ENCODE measurements around the gene SYNRG. TPM values are rescaled to one million over a fixed set of nuclear protein-coding genes. Genes with fewer than 3 reads are reported as not detected.

Gene SYNRG
- total and polyA plus RNA-seq, 2 donors = 11.5 to 36.6 TPM

DNA sequence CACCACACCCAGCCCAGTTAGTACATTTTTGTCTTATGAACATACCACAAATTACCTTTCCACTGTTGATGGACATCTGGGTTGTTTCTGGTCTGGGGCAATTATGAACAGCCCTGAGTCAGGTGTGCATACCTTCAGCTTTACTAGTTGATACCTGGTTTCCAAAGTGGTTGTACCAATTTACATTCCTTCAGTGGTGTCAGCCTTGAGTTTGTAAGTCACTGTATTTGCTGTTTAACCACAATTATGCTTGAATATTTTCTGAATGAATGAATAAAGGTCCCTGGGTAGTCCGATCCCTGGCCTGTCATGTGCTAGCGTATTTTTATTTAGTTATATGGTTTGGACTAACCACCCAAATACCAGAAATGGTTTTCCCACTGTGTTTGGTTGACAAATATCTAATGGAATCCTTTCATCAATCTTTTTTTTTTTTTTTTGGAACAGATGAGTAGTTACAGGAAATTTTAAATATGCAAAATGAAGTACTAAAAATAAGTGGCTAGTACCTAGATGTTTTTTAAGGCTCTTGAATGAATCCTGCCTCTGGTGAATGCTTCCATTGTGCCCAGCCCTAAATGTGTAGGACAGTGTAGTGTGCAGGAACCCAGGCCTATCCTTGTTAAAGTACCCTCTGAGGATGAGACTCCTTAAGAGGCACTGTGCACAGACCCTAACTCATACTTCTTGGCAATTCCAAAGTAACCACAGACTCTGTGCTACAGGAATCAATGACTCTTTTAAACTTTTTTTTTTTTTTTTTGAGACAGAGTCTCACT, 115.8 kb downstream of the SYNRG start:
- no peak overlapping the region for H3K27ac ChIP-seq (ENCODE audit: low read depth)
- no peak for DNase-seq (ENCODE audit: extremely low spot score)
- 66% methylated on average over 2 of the region's 2 CpGs for WGBS
- no peak overlapping the region for H3K4me3 ChIP-seq (ENCODE audit: low read depth, low read length)
- H3K36me3 ChIP-seq (ENCODE audit: insufficient read depth) = no peaks in the 10 kb centered on the region
- H3K4me1 ChIP-seq (ENCODE audit: insufficient read depth) = no peaks in the 10 kb centered on the region

DNA sequence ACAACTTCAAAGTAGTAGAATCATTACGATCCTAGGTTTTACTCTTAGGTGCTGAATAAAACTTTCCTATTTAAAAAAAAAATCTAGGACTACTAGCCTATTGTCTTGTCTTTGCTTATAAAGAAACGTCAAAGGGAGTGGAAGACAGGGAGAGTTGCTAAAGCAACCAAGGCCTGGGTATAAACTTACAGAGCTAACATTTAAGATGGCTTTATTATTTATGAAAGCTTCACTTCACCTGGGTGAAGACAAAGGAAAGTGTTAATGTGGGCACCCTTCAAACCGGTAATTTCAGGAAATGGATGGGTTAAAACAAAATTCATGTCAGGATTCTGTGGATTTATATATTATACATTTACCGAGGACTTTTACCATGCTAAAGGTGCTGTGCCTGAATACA, 117.1 kb downstream of the SYNRG start:
- 37% methylated on average over 4 of the region's 4 CpGs for WGBS
- no peak overlapping the region for H3K27ac ChIP-seq (ENCODE audit: low read depth)
- DNase-seq (ENCODE audit: extremely low spot score) = no peak
- H3K4me1 ChIP-seq (ENCODE audit: insufficient read depth) = no peaks in the 10 kb centered on the region
- no peaks in the 10 kb centered on the region for H3K36me3 ChIP-seq (ENCODE audit: insufficient read depth)
- H3K4me3 ChIP-seq (ENCODE audit: low read depth, low read length) = no peak overlapping the region

DNA sequence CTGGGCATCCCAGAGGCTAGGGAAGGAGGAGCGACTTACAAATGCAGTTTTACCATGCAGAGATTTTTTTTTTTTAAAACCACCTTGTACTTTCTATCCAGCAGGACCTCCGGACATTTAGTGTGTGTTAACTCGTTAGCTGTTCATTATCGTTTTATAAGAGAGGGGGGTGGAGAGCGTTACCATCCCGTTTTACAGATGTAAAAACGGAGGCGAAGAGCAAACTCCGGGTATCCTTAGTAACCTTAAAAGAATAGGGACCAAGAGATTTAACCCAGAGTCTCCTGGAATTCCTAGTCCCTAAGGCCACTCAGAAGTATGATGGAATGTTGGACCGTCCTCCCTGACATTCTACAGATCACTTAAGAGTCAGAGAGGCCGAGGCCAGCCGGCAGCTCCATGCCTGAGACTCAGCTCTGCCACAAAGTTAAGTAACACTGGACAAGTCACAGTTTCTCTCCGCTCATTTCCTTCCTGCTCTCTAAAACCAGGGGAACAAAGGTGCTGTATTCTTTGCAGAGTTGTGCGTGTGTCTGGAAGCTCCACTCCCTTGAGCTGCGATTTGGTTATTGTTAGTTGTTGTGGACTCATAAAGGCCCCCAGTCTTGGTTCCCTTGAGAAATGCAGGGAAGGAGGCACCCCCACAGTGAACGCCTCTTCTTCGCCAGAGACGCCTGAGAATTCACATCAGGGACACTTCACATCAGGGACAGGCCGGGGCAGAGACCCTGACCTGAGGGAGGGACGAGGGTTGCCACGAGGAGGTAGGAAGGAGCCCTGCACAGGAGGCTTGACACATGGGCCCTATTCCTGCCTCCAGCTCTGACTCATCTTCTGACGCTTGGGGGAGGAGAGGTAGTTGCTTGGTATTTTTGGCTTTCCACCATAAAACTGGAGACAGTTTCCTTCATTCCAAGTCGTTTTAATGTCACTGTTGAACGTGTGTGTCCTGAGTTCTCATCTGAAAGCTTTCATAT, 118.3 kb downstream of the SYNRG start:
- peak overlapping the region; percentile 61 for H3K4me3 ChIP-seq (ENCODE audit: low read depth, low read length)

DNA sequence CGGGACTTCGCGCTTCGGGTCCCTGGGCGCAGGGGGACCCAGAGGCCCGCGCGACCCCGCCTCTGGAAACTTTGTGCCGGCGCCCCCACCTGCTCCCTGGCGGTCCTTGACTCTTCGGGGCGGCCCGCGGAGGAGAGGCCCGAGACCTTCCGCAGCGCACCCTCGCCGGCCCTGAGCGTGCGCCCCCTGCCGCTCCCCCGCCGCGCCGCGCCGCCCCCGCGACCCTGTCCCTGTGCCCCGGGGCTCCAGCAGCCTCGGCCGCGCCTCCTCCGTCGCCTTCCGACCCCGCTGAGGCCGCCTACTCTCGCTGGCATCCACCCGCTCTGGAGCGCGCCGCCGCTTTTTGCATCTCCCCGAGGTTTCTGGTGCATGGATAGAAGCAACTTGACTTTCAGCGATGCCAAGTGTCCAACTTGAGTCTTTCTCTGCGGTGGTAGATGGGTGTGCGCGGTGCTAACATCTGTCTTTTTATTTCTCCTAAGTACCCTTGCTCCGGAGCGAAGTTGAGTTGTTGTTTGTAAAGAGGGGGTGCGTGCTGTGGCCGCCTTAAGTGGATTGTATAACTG, 119.1 kb downstream of the SYNRG start:
- peak overlapping the region; percentile 61 for H3K4me3 ChIP-seq (ENCODE audit: low read depth, low read length)
- no peak for DNase-seq (ENCODE audit: extremely low spot score)
- peak overlapping the region; percentile 54 for H3K27ac ChIP-seq (ENCODE audit: low read depth)
- no peaks in the 10 kb centered on the region for H3K36me3 ChIP-seq (ENCODE audit: insufficient read depth)
- H3K4me1 ChIP-seq (ENCODE audit: insufficient read depth) = no peaks in the 10 kb centered on the region
- under 1% methylated on average over 56 of the region's 56 CpGs for WGBS

More for the DNA sequence above, 118.3 kb downstream of the SYNRG start:
- no peaks in the 10 kb centered on the region for H3K4me1 ChIP-seq (ENCODE audit: insufficient read depth)
- H3K36me3 ChIP-seq (ENCODE audit: insufficient read depth) = no peaks in the 10 kb centered on the region
- peak overlapping the region; percentile 53 for H3K27ac ChIP-seq (ENCODE audit: low read depth)
- WGBS = 10% methylated on average over 24 of the region's 24 CpGs
- DNase-seq (ENCODE audit: extremely low spot score) = no peak

DNA sequence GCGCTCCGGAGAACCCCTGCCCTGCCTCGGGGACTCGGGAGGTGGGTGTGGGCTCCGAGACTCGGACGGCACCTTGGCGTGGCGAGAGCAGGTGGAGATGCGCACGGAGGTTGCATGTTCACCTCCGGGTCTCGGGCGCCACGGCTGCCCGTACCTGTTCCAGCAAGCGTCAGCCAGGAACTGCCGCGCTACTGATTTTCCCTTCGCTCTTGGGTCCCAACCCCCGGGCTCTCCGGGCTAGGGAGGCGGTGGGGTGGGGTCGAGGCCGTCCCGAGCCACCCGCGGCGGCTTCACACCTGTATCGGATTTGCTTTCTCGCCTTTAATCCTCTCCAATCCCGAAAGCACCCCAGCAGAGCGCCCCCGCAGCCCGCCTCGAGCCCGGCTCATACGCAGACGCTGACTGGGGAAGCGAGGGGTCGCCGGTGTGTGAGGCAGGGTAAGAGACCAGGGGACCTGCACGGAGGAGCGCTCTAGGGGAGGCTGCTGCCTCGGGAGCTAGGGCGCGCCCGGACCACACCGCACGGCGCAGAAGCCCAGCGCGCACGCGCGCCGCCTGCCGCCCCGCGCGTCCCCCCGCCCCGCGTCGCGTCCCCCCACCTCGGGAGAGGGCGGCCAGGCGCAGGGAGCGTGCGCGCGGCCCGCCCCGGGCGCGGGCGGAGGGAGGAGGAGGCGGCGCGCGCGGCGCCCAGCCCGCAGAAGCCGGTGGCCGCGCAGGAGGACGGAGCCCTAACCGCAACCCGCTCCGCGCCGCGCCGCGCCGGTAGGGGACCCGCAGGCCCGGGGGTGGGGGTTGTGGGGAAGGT, 119.8 kb downstream of the SYNRG start, which contains the start of gene DUSP14:
Gene DUSP14, plus strand, starts transcription at position 695 of the 805 bp plus-strand sequence. CDS start 22,382 bp downstream, outside the sequence.
- Histone ChIP-seq H3K4me1 (ENCODE audit: insufficient read depth) (no peaks in the 10 kb centered on the region), H3K27ac (ENCODE audit: low read depth) (peak within 1 kb of the TSS; percentile 64), H3K4me3 (ENCODE audit: low read depth, low read length) (peak within 1 kb of the TSS; percentile 61), H3K36me3 (ENCODE audit: insufficient read depth) (no peaks in the 10 kb centered on the region)
- under 1% methylated on average over 99 of the region's 100 CpGs for WGBS
- DNase-seq (ENCODE audit: extremely low spot score) = no peak

DNA sequence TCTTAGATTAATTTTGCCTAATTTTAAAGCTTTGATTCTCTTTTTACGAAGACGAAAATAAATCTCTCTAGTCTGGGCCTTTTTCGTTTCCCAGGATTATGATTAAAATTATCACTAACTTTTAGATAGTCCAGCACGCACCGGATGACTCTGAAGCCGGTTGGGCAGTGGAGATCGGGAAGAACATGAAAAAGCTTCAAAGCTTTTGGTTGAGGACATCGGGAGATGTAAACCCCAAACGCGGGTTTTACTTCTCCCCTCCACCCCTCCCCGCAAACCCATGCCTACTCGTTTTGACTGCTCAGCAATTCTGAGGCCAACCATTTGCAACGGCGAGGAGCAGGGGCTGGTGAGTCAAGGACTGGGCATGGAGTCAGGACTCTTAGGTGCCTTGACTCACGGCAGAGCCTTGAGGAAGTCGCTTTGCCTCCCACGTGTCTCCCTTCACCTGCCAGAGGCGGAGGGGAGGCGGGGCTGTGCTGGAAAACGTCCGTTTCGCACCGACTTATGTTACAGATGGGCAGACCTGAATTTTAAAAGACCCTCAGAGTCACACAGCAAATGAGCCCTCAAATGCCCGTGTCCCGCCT, 120.5 kb downstream of the SYNRG start:
- 1% methylated on average over 25 of the region's 25 CpGs for whole genome bisulfite sequencing
- no peaks in the 10 kb centered on the region for H3K4me1 ChIP-seq (ENCODE audit: insufficient read depth)
- no peak for DNase-seq (ENCODE audit: extremely low spot score)

DNA sequence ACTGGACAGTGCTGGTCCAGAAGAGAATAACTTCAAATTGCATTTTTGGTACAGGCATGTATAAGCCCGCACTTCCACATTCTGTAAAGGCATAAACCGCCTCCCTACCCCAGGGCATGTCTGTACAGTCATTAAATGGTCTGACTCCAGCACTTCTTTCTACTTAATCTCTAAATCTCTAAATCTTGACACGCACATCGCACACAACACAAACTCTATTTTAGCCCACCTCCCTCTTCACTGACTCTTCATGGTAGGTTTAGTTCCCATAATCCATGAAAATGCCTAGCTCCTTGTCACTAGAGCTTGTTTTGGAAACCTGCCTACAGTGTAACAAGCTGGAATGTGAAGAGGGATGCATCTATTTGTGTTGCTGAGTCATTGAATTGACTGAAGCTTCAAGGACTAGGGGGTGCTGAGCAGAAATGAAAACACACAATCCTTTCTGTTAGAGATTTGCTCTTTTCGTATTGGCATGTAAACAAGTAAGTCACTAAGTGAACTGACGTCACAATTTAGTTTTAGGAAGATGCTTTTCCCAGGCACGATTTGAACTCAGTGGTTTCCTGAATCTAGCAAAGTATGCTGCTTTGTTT, 121.1 kb downstream of the SYNRG start:
- Histone ChIP-seq H3K36me3 (ENCODE audit: insufficient read depth) (no peaks in the 10 kb centered on the region), H3K4me3 (ENCODE audit: low read depth, low read length) (no peak overlapping the region), H3K4me1 (ENCODE audit: insufficient read depth) (no peaks in the 10 kb centered on the region), H3K27ac (ENCODE audit: low read depth) (no peak overlapping the region)
- WGBS = 21% methylated on average over 7 of the region's 7 CpGs
- no peak for DNase-seq (ENCODE audit: extremely low spot score)

More for the DNA sequence above, 120.5 kb downstream of the SYNRG start:
- peak overlapping the region; percentile 64 for H3K27ac ChIP-seq (ENCODE audit: low read depth)
- H3K36me3 ChIP-seq (ENCODE audit: insufficient read depth) = no peaks in the 10 kb centered on the region
- H3K4me3 ChIP-seq (ENCODE audit: low read depth, low read length) = peak overlapping the region; percentile 61

DNA sequence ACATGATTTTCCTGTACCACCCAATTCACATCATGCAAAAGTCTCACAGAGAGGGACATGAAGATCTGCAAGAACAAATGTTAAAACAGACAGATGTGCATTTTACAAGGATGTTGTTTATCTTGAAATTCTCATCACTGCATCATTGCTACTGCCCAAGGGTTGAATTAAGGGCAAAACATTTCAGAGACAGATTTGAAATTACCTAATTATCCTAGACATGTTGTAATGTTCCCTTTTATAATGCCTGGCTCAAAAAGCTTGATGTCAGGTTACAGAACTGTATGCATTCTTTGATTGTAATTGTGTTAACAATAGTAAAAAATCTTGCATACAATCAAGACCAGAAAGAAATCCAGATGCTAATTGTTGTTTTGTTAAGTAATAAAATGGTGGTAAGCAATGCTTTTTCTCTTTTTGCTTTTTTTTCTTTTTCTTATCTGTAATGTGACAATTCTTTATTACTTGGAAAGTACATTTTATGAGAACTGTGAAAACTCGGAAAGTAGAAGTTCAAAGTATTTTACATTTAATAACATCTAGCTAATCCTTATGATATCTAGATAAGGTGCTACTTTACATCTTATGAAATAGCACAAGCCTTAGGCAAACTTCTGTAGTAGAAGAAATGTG, 123.2 kb downstream of the SYNRG start:
- Histone ChIP-seq H3K4me3 (ENCODE audit: low read depth, low read length) (no peak overlapping the region), H3K4me1 (ENCODE audit: insufficient read depth) (no peaks in the 10 kb centered on the region), H3K36me3 (ENCODE audit: insufficient read depth) (no peaks in the 10 kb centered on the region), H3K27ac (ENCODE audit: low read depth) (no peak overlapping the region)
- 64% methylated on average over 1 of the region's 1 CpG for WGBS
- DNase-seq (ENCODE audit: extremely low spot score) = no peak

DNA sequence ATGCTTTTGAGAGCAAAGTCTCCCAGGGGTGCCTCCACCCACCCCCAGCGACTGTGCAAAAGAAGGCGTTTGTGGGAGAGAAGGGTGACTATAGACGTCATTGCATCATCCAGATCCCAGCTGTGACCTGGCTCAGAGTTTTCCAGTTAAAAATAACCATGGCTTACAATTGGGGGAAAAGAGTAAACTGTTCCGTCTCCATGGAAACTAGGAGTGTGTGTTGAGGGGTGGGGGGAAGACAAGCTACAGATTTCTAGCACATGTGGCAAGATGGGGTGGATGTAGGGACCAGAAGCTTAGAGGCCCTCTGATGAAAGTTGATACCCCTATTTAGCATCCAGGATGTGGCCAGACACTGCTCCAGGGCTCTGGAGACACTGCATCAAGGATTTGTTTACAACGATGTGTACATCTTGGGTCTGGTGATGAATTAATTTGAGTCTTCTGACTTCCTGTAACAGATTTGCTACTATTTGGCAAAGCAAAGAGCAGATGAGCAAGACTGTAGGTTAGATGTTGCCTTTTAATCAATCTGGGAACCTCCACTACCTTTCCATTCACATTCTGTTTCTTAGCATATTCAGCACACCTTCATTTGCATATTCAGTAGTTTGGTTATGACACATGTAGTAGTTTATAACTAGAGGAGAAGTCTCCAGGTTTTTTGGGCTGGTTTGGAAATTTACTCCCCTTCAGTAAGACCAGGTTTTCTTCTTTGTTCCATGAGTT, 125.7 kb downstream of the SYNRG start:
- H3K4me1 ChIP-seq (ENCODE audit: insufficient read depth) = no peaks in the 10 kb centered on the region
- WGBS = 20% methylated on average over 5 of the region's 5 CpGs
- peak overlapping the region; percentile 43 for H3K27ac ChIP-seq (ENCODE audit: low read depth)
- DNase-seq (ENCODE audit: extremely low spot score) = no peak
- no peak overlapping the region for H3K4me3 ChIP-seq (ENCODE audit: low read depth, low read length)
- no peaks in the 10 kb centered on the region for H3K36me3 ChIP-seq (ENCODE audit: insufficient read depth)

DNA sequence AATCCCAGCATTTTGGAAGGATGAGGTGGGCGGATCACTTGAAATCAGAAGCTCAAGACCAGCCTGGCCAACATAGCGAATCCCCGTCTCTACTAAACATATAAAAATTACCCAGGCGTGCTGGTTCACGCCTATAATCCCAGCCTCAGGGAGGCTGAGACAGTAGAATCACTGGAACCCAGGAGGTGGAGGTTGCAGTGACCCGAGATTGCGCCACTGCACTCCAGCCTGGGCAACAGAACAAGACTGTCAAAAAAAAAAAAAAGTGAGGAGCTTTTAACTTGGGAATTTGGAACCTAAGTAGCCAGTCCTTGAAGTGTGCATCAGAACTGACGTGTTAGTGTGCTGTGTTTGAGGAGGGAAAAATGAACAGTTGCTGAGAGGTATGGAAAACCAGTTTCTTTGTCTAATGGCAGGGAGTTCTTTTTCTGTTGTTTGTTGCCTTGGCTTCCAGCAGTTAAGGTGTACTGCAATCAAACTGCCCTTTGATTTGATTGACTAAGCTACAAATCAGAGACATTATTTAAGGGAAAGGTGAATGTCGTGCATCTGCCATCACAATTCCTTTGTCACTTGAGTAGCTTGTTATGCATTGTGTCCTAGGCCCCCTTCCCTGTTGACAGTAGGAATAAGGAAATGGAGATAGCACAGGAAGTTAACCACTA, 128.1 kb downstream of the SYNRG start:
- no peak for DNase-seq (ENCODE audit: extremely low spot score)
- Histone ChIP-seq H3K4me3 (ENCODE audit: low read depth, low read length) (no peak overlapping the region), H3K36me3 (ENCODE audit: insufficient read depth) (peaks cover 5% of the 10 kb centered on the region), H3K4me1 (ENCODE audit: insufficient read depth) (no peaks in the 10 kb centered on the region), H3K27ac (ENCODE audit: low read depth) (no peak overlapping the region)
- WGBS = 88% methylated on average over 9 of the region's 9 CpGs

DNA sequence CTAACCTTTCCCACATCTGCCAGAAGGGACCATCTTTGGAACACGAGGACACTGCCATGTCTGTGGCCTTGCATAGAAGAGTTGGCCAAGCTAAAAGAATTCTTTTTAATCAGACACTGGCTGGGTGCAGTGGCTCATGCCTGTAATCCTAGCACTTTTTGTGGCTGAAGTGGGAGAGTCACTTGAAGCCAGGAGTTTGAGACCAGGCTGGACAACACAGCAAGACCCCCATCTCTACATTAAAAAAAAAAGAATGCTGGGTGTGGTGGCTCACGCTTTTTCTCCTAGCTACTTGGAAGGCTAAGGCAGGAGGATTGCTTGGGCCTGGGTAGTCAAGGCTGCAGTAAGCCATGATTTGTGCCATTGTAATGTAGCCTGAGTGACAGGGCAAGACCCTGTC, 128.8 kb downstream of the SYNRG start:
- Histone ChIP-seq H3K4me1 (ENCODE audit: insufficient read depth) (no peaks in the 10 kb centered on the region), H3K27ac (ENCODE audit: low read depth) (no peak overlapping the region), H3K4me3 (ENCODE audit: low read depth, low read length) (no peak overlapping the region), H3K36me3 (ENCODE audit: insufficient read depth) (peaks cover 5% of the 10 kb centered on the region)
- no peak for DNase-seq (ENCODE audit: extremely low spot score)
- 83% methylated on average over 2 of the region's 2 CpGs for WGBS

All from urinary bladder (tissue), 4 donors.